Stomach (tissue), 9 donors: ENCODE measurements around the gene FOXF2. TPM values are rescaled to one million over a fixed set of nuclear protein-coding genes. Genes with fewer than 3 reads are reported as not detected.

Experiments
- DNase-seq, 2 donors: peaks; one replicate each; pipeline versions ENCODE4 v3.0.0 to v3.0.0-alpha.2; 2013 to 2019
- H3K27ac ChIP-seq, 5 donors: fragments of 200-600 bp in 4 of 5; sonication (generic) in 4 of 5; one replicate each; pipeline ENCODE4 v1.5.1; 2013 to 2019; ENCODE audit warnings: mild to moderate bottlenecking in 1 of 5, moderate library complexity in 1 of 5
- H3K27me3 ChIP-seq, 3 donors: fragments of 200-600 bp; sonication (generic); one replicate each; pipeline ENCODE4 v1.5.1; 2017 to 2019; ENCODE audit warnings: mixed run types in 1 of 3
- H3K36me3 ChIP-seq, 4 donors: fragments of 200-600 bp; sonication (generic); 1 replicate in 3 of 4; 2 replicates in 1 of 4; pipeline ENCODE4 v1.5.1; 2016 to 2019
- H3K4me1 ChIP-seq, 4 donors: fragments of 200-600 bp; sonication (generic); one replicate each; pipeline ENCODE4 v1.5.1; 2016 to 2019
- H3K4me3 ChIP-seq, 4 donors: fragments of 200-600 bp; sonication (generic) in 3 of 4; one replicate each; pipeline ENCODE4 v1.5.1; 2016 to 2019; ENCODE audit warnings: mild to moderate bottlenecking in 1 of 4
- H3K9me3 ChIP-seq, 4 donors: fragments of 200-600 bp; sonication (generic); one replicate each; pipeline ENCODE4 v1.5.1; 2016 to 2019
- EP300 ChIP-seq: sonication (generic); formaldehyde crosslinking; IDR thresholded peaks from one replicate; pipeline ENCODE4 v1.6.1; 2017; ENCODE audit warnings: antibody characterized with exemption
- POLR2A ChIP-seq, 4 donors: fragments of 450-650 bp; IDR thresholded peaks; one replicate each; pipeline ENCODE4 v1.6.1; 2016; ENCODE audit warnings: antibody characterized with exemption in 4 of 4, control low read depth in 2 of 4, mild to moderate bottlenecking in 1 of 4, moderate library complexity in 1 of 4
- POLR2AphosphoS5 ChIP-seq, 3 donors: sonication (generic); formaldehyde crosslinking; IDR thresholded peaks; one replicate each; pipeline ENCODE4 v1.6.1; 2016; ENCODE audit warnings: antibody characterized with exemption in 3 of 3
- WGBS, 5 donors: extraction: QIAGEN DNeasy Blood & Tissue Kit in 3 of 5; methylation state at CpG; one replicate each; pipeline versions ENCODE4 v1.1.5 to v1.1.7; 2013 to 2018; 5-methylcytosine and 5-hydroxymethylcytosine counted together
- intact Hi-C: fragments of 100-400 bp; cut with DNase I; formaldehyde crosslinking; loops from one replicate; pipeline ENCODE4 v1.15.1; 2023; ENCODE audit warnings: low total_unique reads
- polyA plus RNA-seq, 3 donors: library from polyadenylated mRNA; stranded (reverse); fragments of 200-250 nt; gene quantifications; one replicate each; pipeline ENCODE4 v1.2.3, GENCODE V29; 2013
- total RNA-seq, 5 donors: library from RNA; depleted of rRNA; stranded (reverse); fragments of >200 nt; gene quantifications; one replicate each; pipeline versions ENCODE4 v1.1.0 to v1.2.3, GENCODE V29; 2014 to 2016
- TF ChIP-seq, protein P1 (sequence below), 7 experiments: fragments of 450-650 bp in 4 of 7; fragments of 200-600 bp in 3 of 7; sonication (generic) in 3 of 7; IDR thresholded peaks; one replicate each; pipeline ENCODE4 v1.5.1; 2016 to 2019; ENCODE audit warnings: antibody characterized with exemption in 7 of 7, control low read depth in 2 of 7, mild to moderate bottlenecking in 1 of 7
- donor health status: healthy with polysubstance abuse.
- donor health status: Bipolar disorder and iron deficiency.
- donor health status: healthy.

Gene FOXF2
- total and polyA plus RNA-seq, 8 donors = 9.6 to 104 (median 19.2) TPM

DNA sequence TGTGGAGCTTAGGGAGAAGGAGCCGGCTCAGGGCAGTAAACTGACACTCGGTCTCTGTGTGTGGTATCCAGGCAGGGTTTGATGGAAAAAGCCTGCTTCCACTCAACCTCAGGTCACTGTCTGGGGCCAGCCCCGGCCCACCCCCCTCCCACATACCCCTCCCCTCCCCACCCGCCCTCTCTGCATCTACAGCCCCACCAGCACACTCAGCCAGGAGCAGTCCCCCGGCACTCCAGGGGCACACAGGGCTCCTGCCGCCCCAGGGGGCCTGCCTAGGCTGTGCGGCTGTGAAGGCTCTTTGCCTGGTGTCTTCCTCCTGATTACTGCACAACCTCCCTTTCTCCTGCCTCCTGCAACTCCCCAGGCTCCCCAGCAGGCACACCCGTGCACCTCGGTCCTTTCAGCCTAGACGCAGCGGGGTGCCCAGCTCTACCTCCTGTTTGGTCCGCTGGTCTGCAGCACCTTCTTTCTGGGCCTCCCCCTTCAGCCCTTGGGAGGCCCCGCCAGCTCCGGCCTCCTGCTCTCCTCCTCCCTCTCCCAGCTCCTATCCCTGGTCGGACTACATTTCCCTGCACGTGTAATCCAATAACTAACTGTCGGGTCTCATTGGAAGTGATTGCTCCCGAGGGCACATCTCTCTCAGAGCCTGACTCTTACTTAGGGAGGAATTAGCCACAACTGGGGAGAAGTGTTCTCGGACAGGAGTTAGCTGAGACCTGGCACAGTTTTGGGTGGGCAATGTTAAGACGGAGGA is 1.3 kb upstream of the FOXF2 start:
- intact Hi-C loops = loop anchor here (5.0 to 10.0 kb wide), 2 partner anchors 673 to 796 kb away; no protein-coding TSS in a partner anchor
- H3K4me3 ChIP-seq = peak overlapping the region; percentile 56 to 61 (median 60)
- no peaks in the 10 kb centered on the region for H3K36me3 ChIP-seq
- no peak for TF ChIP-seq POLR2AphosphoS5 (IDR thresholded peaks at IDR 0.05)
- no peak for TF ChIP-seq EP300
- TF ChIP-seq, protein P1, sequence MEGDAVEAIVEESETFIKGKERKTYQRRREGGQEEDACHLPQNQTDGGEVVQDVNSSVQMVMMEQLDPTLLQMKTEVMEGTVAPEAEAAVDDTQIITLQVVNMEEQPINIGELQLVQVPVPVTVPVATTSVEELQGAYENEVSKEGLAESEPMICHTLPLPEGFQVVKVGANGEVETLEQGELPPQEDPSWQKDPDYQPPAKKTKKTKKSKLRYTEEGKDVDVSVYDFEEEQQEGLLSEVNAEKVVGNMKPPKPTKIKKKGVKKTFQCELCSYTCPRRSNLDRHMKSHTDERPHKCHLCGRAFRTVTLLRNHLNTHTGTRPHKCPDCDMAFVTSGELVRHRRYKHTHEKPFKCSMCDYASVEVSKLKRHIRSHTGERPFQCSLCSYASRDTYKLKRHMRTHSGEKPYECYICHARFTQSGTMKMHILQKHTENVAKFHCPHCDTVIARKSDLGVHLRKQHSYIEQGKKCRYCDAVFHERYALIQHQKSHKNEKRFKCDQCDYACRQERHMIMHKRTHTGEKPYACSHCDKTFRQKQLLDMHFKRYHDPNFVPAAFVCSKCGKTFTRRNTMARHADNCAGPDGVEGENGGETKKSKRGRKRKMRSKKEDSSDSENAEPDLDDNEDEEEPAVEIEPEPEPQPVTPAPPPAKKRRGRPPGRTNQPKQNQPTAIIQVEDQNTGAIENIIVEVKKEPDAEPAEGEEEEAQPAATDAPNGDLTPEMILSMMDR (IDR thresholded peaks at IDR 0.05) = no peak
- TF ChIP-seq POLR2A (IDR thresholded peaks at IDR 0.05) = no peak
- no peaks in the 10 kb centered on the region for H3K9me3 ChIP-seq
- 8 to 13% (median 9%) methylated on average over 17 to 20 of the region's 20 CpGs for WGBS, 5 donors
- peaks cover 21 to 79% (median 57%) of the 10 kb centered on the region in 4 donors for H3K4me1 ChIP-seq
- peak overlapping the region; percentile 71 to 90 (median 83) for H3K27ac ChIP-seq
- peaks cover 17 to 100% (median 93%) of the 10 kb centered on the region in 3 donors for H3K27me3 ChIP-seq
- peak in 1 of 2 donors; percentile 67 for DNase-seq

DNA sequence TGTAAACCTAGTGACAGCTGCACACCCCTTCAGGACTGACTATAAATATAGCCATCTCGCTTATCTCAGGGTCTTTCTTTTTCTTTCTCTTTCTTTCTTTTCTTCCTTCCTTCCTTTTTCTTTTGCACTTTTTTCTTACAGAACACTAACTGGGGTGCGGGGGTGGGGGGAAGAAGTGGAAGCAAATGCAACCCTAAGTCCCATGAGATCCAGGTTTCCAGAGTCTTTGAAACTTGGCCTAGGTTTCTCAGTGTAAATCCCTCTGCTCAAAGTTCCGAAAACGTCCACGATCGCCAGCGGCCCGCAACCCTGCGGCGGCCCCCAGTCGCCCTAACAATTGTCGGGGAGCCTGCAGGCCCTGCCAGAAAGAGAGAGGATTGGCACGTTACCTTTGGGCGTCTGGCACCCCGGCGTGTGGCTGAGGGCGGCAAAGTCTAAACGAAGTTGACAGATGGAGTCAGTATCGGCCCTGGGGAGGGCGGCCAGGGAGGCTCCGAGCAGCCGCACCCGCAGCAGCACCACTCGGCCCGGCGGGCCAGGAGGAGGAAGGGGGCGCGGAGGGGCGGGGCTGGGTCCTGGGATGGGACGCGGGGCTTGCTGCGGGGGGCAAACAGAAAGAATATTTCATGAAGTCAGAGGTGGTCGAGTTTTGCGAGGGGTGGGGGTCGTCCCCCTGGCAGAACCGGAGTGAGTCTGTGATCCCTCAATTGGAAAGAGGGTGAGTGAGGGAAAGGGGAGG is 577 bp upstream of the FOXF2 start:
- Histone ChIP-seq H3K27me3 (peaks cover 17 to 100% (median 93%) of the 10 kb centered on the region in 3 donors), H3K4me1 (peaks cover 14 to 79% (median 57%) of the 10 kb centered on the region in 4 donors), H3K4me3 (peak overlapping the region; percentile 56 to 61 (median 60)), H3K9me3 (no peaks in the 10 kb centered on the region), H3K27ac (peak overlapping the region; percentile 72 to 90 (median 83)), H3K36me3 (no peaks in the 10 kb centered on the region)
- DNase-seq = no peak
- intact Hi-C loops = loop anchor here (5.0 to 10.0 kb wide), 2 partner anchors 674 to 796 kb away; no protein-coding TSS in a partner anchor
- TF ChIP-seq POLR2AphosphoS5 (IDR thresholded peaks at IDR 0.05) = no peak
- TF ChIP-seq POLR2A (IDR thresholded peaks at IDR 0.05) = no peak
- TF ChIP-seq, protein P1 (IDR thresholded peaks at IDR 0.05) = no peak
- TF ChIP-seq EP300 = no peak
- WGBS, 5 donors = 3 to 9% (median 4%) methylated on average over 33 to 36 of the region's 36 CpGs

DNA sequence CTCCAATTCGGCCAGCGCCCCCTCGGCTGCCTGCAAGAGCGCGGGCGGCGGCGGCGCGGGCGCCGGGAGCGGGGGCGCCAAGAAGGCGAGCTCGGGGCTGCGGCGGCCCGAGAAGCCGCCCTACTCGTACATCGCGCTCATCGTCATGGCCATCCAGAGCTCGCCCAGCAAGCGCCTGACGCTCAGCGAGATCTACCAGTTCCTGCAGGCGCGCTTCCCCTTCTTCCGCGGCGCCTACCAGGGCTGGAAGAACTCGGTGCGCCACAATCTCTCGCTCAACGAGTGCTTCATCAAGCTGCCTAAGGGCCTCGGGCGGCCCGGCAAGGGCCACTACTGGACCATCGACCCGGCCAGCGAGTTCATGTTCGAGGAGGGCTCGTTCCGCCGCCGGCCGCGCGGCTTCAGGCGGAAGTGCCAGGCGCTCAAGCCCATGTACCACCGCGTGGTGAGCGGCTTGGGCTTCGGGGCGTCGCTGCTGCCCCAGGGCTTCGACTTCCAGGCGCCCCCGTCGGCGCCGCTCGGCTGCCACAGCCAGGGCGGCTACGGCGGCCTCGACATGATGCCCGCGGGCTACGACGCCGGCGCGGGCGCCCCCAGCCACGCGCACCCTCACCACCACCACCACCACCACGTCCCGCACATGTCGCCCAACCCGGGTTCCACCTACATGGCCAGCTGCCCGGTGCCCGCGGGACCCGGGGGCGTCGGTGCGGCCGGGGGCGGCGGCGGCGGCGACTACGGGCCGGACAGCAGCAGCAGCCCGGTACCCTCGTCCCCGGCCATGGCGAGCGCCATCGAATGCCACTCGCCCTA is 963 bp downstream of the FOXF2 start:
- H3K9me3 ChIP-seq = no peaks in the 10 kb centered on the region
- H3K27me3 ChIP-seq = peaks cover 6 to 100% (median 91%) of the 10 kb centered on the region in 3 donors
- no peaks in the 10 kb centered on the region for H3K36me3 ChIP-seq
- TF ChIP-seq POLR2A (IDR thresholded peaks at IDR 0.05) (no peak), EP300 (no peak), POLR2AphosphoS5 (IDR thresholded peaks at IDR 0.05) (no peak)
- TF ChIP-seq, protein P1 (IDR thresholded peaks at IDR 0.05) = no peak
- peak overlapping the region; percentile 56 to 61 (median 60) for H3K4me3 ChIP-seq
- WGBS, 5 donors = 1 to 4% (median 2%) methylated on average over 25 to 106 of the region's 106 CpGs
- intact Hi-C loops = no loop called here
- DNase-seq = peak in 1 of 2 donors; percentile 73
- H3K27ac ChIP-seq = peak overlapping the region; percentile 67 to 90 (median 83)
- H3K4me1 ChIP-seq = peaks cover 9 to 67% (median 51%) of the 10 kb centered on the region in 4 donors
